NCI-H2081 treated with DMSO at 0.1 percent for 48 hours (cell line): ENCODE measurements around the gene BRD1.
"Not testable (repeated sequence)": the region's sequence is repeated elsewhere in the genome, so short reads cannot be mapped to it uniquely, and the experiment has no call there.

ENCODE experiments used
- DNase-seq: peaks from one replicate; lab custom pipeline; 2025; lab: John Stamatoyannopoulos, UW

BRD1 gene

GRCh38 chr22:49825944-49826602 is 1.6 kb downstream of the BRD1 start:
- no peak for DNase-seq

GRCh38 chr22:49825436-49825835 is 2.2 kb downstream of the BRD1 start:
- no peak for DNase-seq

GRCh38 chr22:49824936-49825335 is 2.7 kb downstream of the BRD1 start:
- no peak for DNase-seq

GRCh38 chr22:49824185-49824925 is 3.3 kb downstream of the BRD1 start:
- DNase-seq = no peak

DNA sequence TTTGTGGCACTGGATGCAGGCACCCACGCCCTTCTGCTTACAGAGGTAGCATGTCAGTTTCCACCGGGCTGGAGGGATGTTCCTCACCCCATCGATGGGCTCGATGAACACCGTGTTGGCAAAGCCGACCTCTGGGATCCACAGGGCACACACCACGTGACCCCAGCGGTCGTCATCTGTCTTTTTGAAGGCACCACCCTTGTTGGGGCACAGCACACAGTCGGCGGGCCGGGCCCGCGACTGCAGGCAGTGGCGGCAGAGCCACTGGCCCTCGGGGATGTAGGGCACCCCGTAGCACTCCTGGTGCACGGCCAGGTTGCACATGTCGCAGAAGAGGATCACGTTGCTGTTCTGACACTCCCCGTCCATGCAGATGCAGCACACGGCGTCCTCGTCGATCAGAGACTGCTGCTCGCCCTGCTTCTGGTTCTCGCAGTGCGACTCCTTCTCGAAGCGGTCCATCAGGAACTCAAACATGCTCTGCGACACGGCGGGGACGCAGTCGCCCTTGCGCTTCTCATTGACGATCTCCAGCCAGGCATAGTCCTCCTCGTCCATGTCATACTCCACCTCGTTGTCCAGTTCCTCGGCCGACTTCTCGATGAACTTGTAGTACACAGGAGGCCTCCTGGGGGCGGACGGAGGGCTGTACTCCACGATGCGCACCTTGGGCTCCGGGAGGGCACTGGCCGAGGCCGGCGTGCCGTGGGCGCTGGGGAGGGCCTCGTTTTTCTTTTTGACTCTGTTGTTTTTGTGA is 4.2 kb downstream of the BRD1 start:
- no peak for DNase-seq

DNA sequence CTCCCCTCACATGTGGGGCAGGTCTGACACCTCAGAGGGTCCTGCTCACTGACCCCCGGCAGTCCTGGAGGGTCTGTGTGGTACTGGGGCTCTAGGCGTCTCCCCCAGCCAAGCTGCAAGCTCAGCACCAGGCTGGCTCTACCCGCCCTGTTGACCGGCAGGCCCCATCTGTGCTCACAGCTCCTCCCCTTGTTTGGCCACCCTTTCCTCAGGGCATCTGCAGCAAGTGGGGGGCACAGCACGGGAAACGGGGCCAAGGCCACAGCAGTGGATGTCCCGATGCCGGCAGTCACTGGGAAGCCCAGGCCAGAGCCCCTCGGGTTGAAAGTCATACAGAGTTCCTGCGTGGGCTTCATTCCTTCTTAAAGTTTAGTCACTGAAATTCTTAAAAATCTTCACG is 5.9 kb downstream of the BRD1 start:
- DNase-seq = not testable (repeated sequence)

GRCh38 chr22:49820984-49821383 is 6.7 kb downstream of the BRD1 start:
- no peak for DNase-seq

DNA sequence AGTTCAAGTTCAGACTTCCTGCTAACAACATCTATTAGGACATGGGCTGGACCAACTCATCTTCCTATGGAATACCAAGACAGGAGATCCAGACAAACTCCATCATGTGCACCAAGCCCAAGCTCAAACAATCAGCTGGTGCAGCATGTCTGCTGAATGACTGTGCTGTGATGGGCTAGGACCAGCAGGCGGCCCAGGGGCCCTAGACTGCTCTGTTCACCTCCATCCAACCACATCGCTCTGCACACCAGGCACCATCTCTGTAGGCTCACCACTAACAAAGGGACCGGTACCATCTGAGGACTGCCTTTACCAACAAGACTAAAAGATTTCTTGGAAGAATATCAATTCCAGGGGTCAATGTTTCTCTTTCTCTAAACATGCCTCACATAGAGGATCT is 10.3 kb downstream of the BRD1 start:
- DNase-seq = no peak

- DNase-seq = no peak
Measured at GRCh38 chr22:49815641-49816091, 12.0 kb downstream of the BRD1 start.

- DNase-seq = no peak
Measured at GRCh38 chr22:49814856-49815255, 12.8 kb downstream of the BRD1 start.

DNA sequence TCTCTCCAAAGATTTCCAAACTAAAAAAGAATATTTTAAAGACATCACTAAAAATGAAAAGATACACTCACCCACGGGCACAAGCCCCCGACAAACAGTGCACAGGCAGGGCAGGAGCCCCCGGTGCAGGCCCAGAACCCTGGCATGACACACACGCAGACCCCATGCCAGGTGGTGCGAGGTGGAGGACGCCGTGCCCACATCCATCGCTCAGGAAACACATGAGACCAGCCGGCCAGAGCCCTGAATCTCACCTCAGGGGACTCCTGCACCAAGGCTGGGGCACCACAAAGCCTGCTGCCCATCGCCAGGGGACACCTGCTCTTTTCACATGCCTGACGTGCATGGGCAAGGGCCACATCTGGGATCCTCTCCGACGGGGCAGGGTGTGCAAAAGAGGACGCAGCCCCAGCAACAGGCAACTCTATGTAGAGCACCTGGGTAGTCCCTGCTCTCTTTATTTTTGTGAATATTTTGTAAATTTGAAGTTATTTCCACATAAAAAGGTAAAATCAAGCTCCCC is 13.4 kb downstream of the BRD1 start:
- DNase-seq = no peak

GRCh38 chr22:49812838-49813237 is 14.8 kb downstream of the BRD1 start:
- no peak for DNase-seq

DNA sequence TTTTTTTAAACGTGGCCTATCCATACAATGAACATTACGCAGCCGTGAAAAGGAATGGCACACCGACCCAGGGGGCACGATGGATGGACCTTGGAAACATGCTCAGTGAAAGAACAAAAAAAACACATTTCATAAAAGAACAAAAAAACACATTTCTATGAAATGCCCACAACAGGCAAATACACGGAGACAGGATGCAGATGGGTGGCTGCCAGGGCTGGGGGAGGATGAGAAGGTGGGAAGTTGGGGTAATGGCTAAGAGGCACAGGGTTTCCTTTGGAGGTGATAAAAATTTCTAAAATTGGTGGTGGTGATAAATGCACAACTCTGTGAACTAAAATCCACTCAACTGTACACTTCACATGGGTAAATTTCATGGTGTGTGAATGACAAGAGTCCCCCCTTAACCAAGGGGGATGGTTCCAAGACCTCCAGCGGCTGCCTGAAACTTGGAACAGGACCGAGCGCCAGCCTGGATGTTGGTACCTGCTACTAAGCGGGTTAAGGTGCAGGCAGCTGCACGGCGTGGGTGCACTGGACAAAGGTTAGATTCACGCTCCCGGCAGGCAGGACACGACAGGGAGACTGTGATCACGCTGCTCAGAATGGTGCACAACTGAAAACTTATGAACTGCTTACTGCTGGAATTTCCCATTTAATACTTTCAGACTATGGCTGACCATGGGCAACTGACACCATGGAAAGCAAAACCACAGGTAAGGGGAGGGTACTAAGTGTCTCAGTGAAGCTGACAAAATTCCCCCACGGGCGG is 16.5 kb downstream of the BRD1 start:
- DNase-seq = no peak

- DNase-seq = no peak
Measured at GRCh38 chr22:49810363-49811019, 17.2 kb downstream of the BRD1 start.

DNA sequence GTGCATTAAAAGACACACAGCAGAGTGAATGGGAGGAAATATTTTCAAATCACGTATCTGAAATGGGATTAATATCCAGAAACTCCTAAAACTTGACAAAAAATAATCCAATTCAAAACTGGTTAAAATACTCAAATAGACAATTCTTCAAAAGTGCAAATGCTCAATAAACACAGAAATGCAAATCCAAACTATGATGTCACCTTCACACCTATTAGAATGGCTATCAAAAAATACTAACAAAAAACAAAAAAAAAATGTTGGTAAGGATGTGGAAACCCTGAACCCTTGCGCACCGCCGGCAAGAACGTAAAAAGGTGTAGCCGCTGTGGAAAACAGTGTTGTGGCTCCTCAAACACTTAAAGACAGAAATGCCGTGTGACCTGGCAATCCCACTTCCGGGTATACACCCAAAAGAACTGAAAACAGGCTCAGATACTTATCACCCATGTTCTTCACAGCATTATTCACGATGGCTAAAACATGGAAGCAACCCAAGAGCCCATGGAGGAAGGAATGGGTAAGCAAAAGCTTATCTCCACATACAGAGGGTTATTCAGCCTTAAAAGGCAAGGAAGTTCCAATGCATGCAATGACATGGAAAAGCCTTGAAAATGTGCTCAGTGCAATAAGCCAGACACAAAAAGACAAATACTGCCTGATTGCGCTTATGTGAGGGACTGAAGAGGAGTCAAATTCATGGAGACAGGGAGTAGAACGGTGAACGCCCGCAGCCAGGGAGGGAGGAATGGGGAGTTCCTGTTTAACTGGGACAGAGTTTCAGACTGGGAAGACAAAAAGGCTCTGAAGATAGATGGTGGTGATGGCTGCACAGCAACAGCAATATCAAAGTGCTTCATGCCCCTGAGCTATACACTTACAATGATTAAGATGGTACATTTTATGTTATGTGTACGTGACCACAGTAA is 19.6 kb downstream of the BRD1 start:
- DNase-seq = no peak

- no peak for DNase-seq
Measured at GRCh38 chr22:49807129-49807528, 20.5 kb downstream of the BRD1 start.

DNA sequence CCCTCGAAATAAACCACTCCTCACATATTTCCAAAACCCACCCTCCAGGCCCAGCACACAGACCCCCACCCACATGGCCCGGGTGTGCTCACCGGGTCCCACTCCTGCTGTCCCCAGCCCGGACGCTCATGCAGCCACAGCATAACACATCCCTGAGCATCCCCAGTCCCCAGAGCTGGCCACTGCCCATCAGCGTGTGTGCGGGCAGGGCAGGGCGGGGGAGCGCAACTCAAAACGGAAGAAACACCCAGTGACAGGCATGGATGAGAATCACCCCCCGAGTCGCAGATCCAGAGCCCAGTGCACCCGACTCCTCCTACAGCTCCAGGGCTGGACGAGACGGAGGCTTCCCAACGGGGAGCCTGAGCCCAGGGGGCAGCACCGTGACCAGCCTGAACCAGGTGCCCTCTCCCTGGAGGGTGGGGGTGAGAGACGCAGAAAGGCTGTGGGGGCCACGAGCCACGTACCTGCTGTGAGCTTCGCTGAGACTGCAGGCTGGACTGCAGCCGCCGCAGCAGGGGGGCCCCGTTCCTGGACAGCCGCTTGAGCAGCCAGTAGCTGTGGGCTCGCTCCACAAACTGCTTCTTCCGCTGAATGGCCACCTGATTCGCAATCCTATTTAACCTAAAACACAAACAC is 23.8 kb downstream of the BRD1 start:
- no peak for DNase-seq

DNA sequence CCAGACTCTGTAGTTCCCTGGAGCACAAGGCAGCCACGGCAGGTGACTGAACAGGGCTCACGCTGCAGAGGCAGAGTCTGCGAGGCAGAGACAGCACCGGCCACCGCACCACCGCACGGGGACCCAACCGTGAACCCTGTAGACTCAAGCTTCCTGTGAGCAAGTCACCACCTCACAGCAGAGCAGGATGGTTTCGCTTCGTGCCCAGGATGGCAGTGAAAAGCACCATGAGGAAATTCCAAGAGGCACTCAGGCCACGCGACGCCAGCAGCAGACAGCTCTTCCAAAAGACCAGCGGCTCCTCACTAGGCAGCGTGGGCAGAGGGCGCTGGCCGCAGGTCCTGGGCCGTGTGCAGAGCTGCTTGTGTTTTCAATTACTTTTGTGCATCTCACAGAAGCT is 24.5 kb downstream of the BRD1 start:
- no peak for DNase-seq

GRCh38 chr22:49801391-49802060 is 26.1 kb downstream of the BRD1 start:
- DNase-seq = no peak
